Suprapubic skin (tissue), 4 donors: ENCODE data around the gene HAPLN2. TPM values are rescaled to one million over a fixed set of nuclear protein-coding genes. Genes with fewer than 3 reads are reported as not detected.

Experiments used
- DNase-seq, 2 donors: peaks; one replicate each; pipeline ENCODE4 v3.0.0-alpha.2; 2019; ENCODE audit warnings: low spot score in 2 of 2
- H3K27ac ChIP-seq: fragments of 200-600 bp; sonication (generic); one replicate; pipeline ENCODE4 v1.5.1; 2019
- H3K27me3 ChIP-seq: fragments of 200-600 bp; sonication (generic); one replicate; pipeline ENCODE4 v1.5.1; 2019
- H3K36me3 ChIP-seq: fragments of 200-600 bp; sonication (generic); one replicate; pipeline ENCODE4 v1.5.1; 2019
- H3K4me1 ChIP-seq: fragments of 200-600 bp; sonication (generic); one replicate; pipeline ENCODE4 v1.5.1; 2019
- H3K4me3 ChIP-seq: fragments of 200-600 bp; sonication (generic); one replicate; pipeline ENCODE4 v1.5.1; 2019; ENCODE audit warnings: mild to moderate bottlenecking
- H3K9me3 ChIP-seq: fragments of 200-600 bp; sonication (generic); one replicate; pipeline ENCODE4 v1.5.1; 2019
- CTCF ChIP-seq, 2 donors: fragments of 200-600 bp in 1 of 2; fragments of 450-650 bp in 1 of 2; sonication (generic) in 1 of 2; IDR thresholded peaks; one replicate each; pipeline ENCODE4 v1.5.1; 2016 to 2019; ENCODE audit warnings: antibody characterized with exemption in 2 of 2, mild to moderate bottlenecking in 1 of 2, moderate library complexity in 1 of 2
- EP300 ChIP-seq: sonication (generic); formaldehyde crosslinking; IDR thresholded peaks from one replicate; pipeline ENCODE4 v1.6.1; 2017; ENCODE audit warnings: antibody characterized with exemption
- POLR2A ChIP-seq, 2 donors: fragments of 450-650 bp; IDR thresholded peaks; one replicate each; pipeline ENCODE4 v1.6.1; 2017; ENCODE audit warnings: antibody characterized with exemption in 2 of 2, mild to moderate bottlenecking in 2 of 2, moderate library complexity in 2 of 2
- POLR2AphosphoS5 ChIP-seq, 3 donors: sonication (generic); formaldehyde crosslinking; IDR thresholded peaks; one replicate each; pipeline ENCODE4 v1.6.1; 2017; ENCODE audit warnings: antibody characterized with exemption in 3 of 3
- WGBS: methylation state at CpG from one replicate; pipeline ENCODE4 v1.1.5; 2018; 5-methylcytosine and 5-hydroxymethylcytosine counted together
- total RNA-seq, 4 donors: library from RNA; depleted of rRNA; stranded (reverse); fragments of >200 nt; gene quantifications; one replicate each; pipeline ENCODE4 v1.1.0, GENCODE V29; 2016

Gene HAPLN2
- total RNA-seq, 4 donors from 2014 or later: 1.0 to 2.9 TPM; not detected in 2

DNA sequence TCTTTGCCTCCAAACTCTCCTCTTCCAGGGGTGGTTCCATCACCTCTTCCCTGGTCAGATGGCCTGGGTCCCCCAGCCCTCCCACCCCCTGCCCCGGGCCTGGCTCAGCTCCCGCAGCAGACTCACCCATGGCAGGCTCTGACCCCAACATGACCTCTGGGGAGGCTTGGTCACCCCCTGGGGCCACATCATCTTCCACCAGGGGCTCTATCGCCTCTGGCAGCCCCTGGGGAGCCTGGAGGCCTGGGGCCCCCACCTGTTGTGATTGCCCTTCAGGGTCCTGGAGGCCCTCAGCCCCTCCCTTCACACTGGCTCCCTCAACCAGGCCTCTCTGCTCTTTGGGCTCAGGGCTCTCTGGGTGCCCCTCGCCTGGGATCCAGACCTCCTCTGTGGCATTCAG, 51.6 kb downstream of the HAPLN2 start:
- Histone ChIP-seq H3K4me1 (peaks cover 37% of the 10 kb centered on the region), H3K27me3 (peaks cover under 1% of the 10 kb centered on the region), H3K4me3 (no peak overlapping the region), H3K27ac (no peak overlapping the region), H3K9me3 (no peaks in the 10 kb centered on the region), H3K36me3 (no peaks in the 10 kb centered on the region)
- DNase-seq: no peak
- 81% methylated on average over 4 of the region's 4 CpGs for WGBS
- TF ChIP-seq POLR2AphosphoS5 (IDR thresholded peaks at IDR 0.05) (no peak), EP300 (no peak), POLR2A (IDR thresholded peaks at IDR 0.05) (no peak), CTCF (IDR thresholded peaks at IDR 0.05) (no peak)

DNA sequence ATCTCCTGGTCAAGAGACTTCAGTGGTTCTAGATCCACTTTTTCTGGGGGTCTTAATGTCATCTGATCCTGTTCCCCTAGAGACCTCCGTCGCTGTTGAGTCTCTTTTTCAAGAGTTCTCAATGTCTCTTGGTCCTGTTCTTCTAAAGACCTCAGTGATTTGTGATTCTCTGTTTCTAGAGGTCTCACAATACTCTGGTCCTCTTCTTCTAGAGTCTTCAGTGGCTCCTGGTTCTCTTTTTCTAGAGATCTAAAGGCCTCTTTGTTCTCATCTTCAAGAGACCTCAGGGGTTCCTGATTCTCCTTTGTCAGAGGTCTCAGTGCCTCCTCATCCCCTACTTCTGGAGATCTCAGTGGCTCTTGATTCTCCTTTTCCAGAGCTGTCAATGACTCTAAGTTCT, 52.6 kb downstream of the HAPLN2 start:
- Histone ChIP-seq H3K27me3 (peaks cover 10% of the 10 kb centered on the region), H3K4me3 (no peak overlapping the region), H3K9me3 (no peaks in the 10 kb centered on the region), H3K27ac (no peak overlapping the region), H3K4me1 (peaks cover 35% of the 10 kb centered on the region), H3K36me3 (no peaks in the 10 kb centered on the region)
- no peak for DNase-seq
- 92% methylated on average over 2 of the region's 2 CpGs for WGBS
- TF ChIP-seq EP300 (no peak), CTCF (IDR thresholded peaks at IDR 0.05) (no peak), POLR2A (IDR thresholded peaks at IDR 0.05) (no peak), POLR2AphosphoS5 (IDR thresholded peaks at IDR 0.05) (no peak)

GRCh38 chr1:156673387-156674121, 54.3 kb downstream of the HAPLN2 start:
- 65% methylated on average over 6 of the region's 8 CpGs for WGBS
- Histone ChIP-seq H3K36me3 (no peaks in the 10 kb centered on the region), H3K27me3 (peaks cover 19% of the 10 kb centered on the region), H3K4me3 (peak overlapping the region; percentile 51), H3K4me1 (peaks cover 30% of the 10 kb centered on the region), H3K9me3 (no peaks in the 10 kb centered on the region), H3K27ac (no peak overlapping the region)
- DNase-seq: no peak
- TF ChIP-seq CTCF (IDR thresholded peaks at IDR 0.05) (no peak), POLR2A (IDR thresholded peaks at IDR 0.05) (no peak), POLR2AphosphoS5 (IDR thresholded peaks at IDR 0.05) (no peak)

Other genes with a start within 250 kb of the HAPLN2 start
- gene MEF2D, start 118.6 kb upstream of the HAPLN2 start, total RNA-seq: 10 to 100 TPM; 61.7 to 73.5 (median 67.1) TPM
- gene IQGAP3, start 46.9 kb upstream of the HAPLN2 start, total RNA-seq: 1 to 10 TPM; 2.2 to 5.7 (median 4.5) TPM
- gene TTC24, start 39.7 kb upstream of the HAPLN2 start, total RNA-seq: not detected
- 10 to 100 TPM; 42.7 to 80.8 (median 63.3) TPM for gene NAXE, start 27.6 kb upstream of the HAPLN2 start, total RNA-seq
- 10 to 100 TPM; 15.9 to 25.1 (median 20.5) TPM for gene GPATCH4, start 17.9 kb upstream of the HAPLN2 start, total RNA-seq
- gene BCAN, start 22.7 kb downstream of the HAPLN2 start, total RNA-seq: 10 to 100 TPM; 17.8 to 41.2 (median 29.4) TPM
- 1 to 10 TPM; 1.9 to 7.4 (median 4.8) TPM for gene NES, start 58.0 kb downstream of the HAPLN2 start, total RNA-seq
- gene CRABP2, start 86.2 kb downstream of the HAPLN2 start, total RNA-seq: 10 to 100 TPM; 38.4 to 98.0 (median 68.2) TPM
- gene METTL25B, start 109.1 kb downstream of the HAPLN2 start, total RNA-seq: 10 to 100 TPM; 20.7 to 40.3 (median 34.2) TPM
- gene ISG20L2, start 109.4 kb downstream of the HAPLN2 start, total RNA-seq: 10 to 100 TPM; 33.8 to 59.6 (median 38.9) TPM
- gene MRPL24, start 121.7 kb downstream of the HAPLN2 start, total RNA-seq: 10 to 100 TPM; 33.6 to 66.6 (median 55.0) TPM
- gene HDGF, start 132.3 kb downstream of the HAPLN2 start, total RNA-seq: 100 to 1,000 TPM; 178 to 250 (median 210) TPM
- 10 to 100 TPM; 39.1 to 50.1 (median 43.3) TPM for gene PRCC, start 148.1 kb downstream of the HAPLN2 start, total RNA-seq
- under 1 TPM in 2 of 4 donors, not detected in 2; 0.29 to 0.48 TPM for gene SH2D2A, start 197.4 kb downstream of the HAPLN2 start, total RNA-seq
- not detected for gene INSRR, start 239.7 kb downstream of the HAPLN2 start, total RNA-seq
- gene NTRK1, start 241.4 kb downstream of the HAPLN2 start, total RNA-seq: under 1 TPM in 1 of 4 donors, not detected in 3; 0.32 TPM